Epithelial cell of prostate (primary cell): ENCODE results near the gene BCAT1.
"Not testable (repeated sequence)": the region's sequence is repeated elsewhere in the genome, so short reads cannot be mapped to it uniquely, and the experiment has no call there.

Source experiments
- DNase-seq: peaks from one replicate; pipeline ENCODE4 v3.0.0-alpha.2; 2011; ENCODE audit warnings: low read depth, low spot score
- H3K27ac ChIP-seq: fragments of 450-650 bp; 2 replicates; pipeline ENCODE4 v1.5.1; 2017; ENCODE audit warnings: mild to moderate bottlenecking

BCAT1 gene

DNA sequence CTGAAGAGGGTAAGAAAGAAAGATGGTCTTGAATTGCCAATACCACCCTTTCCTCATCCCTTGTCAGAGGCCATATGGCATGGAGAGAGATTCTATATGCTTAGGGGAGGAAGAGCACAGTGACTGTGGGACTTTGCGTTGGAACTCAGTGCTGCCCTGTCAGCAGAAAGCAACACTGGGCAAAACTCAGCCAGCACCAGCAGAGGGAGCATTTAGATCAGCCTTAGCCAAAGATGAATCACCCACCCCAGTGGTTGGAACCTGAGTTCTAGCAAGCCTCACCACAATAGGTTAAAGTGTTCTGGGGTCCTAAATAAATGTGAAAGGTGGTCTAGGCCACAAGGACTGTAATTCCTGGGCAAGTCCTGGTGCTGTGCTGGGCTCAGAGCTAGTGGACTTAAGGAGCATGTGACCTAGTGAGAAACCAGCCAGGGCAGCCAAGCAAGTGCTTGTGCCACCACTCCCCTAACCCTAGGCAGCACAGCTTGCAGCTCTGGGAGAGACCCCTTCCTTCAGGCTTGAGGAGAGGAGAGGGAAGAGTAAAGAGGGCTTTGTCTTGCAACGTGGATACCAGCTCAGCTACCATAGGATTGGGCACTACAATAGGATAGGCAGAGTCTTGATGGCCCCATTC, 11.4 kb upstream of the BCAT1 start:
- no peak for DNase-seq
- no peak overlapping the region for H3K27ac ChIP-seq

DNA sequence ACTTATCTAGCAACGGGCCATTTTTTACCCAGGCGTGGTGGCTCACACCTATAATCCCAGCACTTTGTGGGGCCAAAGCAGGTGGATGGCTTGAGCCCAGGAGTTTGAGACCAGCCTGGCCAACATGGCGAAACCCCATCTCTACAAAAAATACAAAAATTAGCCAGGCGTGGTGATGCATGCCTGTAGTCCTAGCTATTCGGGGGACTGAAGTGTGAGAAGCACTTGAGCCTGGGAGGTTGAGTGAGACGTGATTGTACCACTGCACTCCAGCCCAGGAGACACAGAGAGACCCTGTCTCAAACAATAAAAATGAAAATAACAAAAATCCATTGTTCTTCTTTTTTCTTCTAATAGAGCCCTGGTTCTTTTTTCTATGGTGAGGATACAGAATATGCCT, 7.5 kb upstream of the BCAT1 start:
- DNase-seq, H3K27ac ChIP-seq: not testable (repeated sequence)

DNA sequence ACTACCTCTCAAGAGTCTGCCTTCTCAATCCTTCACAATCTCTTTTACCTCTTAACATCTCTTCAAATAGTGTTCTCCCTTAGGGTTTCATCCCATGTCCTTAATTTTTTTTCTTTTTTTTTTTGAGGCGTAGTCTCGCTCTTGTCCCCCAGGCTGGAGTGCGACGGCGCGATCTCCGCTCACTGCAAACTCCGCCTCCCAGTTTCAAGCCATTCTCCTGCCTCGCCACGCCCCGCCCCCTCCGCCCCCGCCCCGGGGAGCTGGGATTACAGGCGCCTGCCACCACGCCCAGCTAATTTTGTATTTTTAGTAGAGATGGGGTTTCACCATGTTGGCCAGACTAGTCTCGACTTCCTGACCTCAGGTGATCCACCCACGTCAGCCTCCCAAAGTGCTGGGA, 7.0 kb upstream of the BCAT1 start:
- DNase-seq = no peak
- no peak overlapping the region for H3K27ac ChIP-seq

DNA sequence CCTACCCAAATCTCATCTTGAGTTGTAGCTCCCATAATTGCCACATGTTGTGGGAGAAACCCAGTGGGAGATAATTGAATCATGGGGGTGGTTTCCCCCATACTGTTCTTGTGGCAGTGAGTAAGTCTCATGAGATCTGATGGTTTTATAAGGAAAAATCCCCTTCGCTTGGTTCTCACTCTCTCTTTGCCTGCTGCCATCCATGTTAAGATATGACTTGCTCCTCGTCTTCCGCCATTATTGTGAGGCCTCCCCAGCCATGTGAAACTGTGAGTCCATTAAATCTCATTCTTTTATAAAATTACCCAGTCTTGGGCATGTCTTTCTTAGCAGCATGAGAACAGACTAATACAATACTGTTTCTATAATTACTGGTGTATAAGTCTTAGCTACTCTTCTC, 6.5 kb upstream of the BCAT1 start:
- no peak overlapping the region for H3K27ac ChIP-seq
- DNase-seq = no peak

DNA sequence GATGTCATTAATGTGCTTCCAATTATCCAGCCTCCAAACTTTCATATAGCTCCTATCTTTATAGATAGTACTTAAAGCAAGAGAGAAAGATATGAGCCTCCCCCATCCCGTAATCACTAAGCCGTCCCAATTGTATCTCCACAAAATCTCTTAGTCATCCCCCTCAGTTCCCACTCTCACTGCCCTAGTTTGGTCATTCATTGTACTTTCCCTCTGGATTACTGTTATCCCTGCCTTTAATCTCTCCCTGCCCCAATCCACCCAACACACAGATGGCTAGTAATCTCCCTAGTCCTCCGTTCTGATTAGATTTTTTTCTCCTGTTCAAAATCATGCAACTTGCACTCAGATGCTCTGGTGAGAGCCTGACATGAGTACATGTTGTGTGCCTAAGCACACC, 5.4 kb upstream of the BCAT1 start:
- no peak for DNase-seq

GRCh38 chr12:24952389-24952788, 3.5 kb upstream of the BCAT1 start:
- no peak overlapping the region for H3K27ac ChIP-seq
- no peak for DNase-seq

More for the DNA sequence above, 5.4 kb upstream of the BCAT1 start:
- H3K27ac ChIP-seq = no peak overlapping the region

DNA sequence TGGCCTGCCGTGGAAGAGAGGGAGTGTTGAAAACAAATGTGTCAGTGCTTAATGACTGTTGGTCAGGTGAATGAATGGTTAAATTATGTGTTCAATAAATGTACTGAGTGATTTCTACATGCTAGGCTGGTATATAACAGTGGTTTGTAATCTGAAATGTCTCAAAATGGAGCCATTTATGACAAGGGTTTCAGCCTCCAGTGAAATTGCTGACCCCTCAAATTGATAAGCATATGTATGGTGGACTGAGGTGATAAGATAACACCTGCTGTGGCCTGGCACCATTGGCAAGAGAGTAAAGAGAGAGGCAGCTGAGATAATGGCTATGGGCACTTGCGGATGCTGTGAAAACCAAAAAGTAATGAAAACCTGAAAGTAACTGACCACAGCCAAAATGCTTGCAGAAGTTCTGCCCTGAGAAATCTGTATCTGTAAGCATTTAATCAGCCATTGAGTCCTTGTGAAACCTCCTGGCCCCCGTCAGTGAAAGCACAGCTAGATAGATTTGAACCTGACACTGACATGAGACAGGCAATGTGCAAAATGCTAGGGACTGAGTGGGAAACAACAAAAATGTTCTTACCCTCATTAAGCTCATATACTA, 1.4 kb upstream of the BCAT1 start:
- no peak for DNase-seq
- no peak overlapping the region for H3K27ac ChIP-seq

DNA sequence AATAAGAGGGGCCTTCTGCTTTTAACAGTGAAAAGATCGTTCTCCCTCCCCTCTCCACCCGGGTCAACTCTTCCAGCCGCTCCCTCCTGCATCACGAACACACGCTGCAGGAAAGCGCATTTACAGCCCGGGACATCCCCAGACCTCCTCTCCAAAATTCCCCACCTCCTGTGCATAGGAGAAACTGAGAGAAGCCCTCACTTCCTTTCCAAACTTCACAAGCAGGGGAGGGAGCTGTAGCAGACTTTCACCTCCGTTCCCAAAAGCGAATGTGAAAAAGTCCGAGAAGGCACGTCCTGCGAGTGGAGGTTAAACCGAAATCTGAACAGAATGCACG, 513 bp downstream of the BCAT1 start:
- H3K27ac ChIP-seq = no peak overlapping the region
- no peak for DNase-seq

- H3K27ac ChIP-seq = no peak overlapping the region
- no peak for DNase-seq
Observed at GRCh38 chr12:24947541-24948419, 1.1 kb downstream of the BCAT1 start.

DNA sequence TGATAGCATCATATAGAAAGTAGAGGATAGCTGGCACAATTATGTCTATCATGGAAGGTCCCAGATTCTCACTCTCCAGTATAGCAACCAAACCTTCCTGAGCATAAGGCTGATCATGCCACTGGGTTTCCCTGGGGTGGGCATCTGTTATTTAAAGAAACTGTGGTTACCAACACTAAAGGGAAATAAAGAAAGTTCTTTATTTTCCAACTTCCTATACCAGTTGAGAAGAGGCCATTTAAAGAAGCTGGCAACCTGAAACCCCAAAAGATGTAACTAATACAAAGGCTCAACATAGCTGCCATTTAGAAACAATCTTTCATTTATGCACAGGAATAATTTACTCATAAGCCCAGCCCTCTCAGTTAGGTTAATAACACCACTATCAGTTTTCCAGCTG, 3.1 kb downstream of the BCAT1 start:
- no peak overlapping the region for H3K27ac ChIP-seq
- DNase-seq = no peak

DNA sequence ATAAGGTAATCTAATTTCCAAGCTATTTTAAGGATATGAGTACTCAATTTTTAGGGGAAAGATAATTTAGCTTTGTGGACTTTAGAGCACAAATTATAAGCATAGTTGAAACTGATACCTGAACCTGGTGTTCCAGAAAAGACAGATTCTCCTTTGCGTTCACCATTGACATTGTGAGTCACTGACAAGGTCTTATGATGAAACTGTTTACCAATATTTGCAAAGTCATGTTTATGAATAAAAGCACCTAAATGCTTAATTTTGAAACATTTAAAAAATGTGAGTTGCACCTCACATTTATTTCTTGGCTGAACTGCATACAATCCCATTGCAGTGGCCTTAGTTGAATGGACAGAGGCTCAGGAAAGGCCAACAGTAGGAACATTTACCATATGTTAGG, 3.9 kb downstream of the BCAT1 start:
- DNase-seq = no peak
- no peak overlapping the region for H3K27ac ChIP-seq

- no peak overlapping the region for H3K27ac ChIP-seq
- DNase-seq = no peak
Observed at GRCh38 chr12:24944601-24944975, 4.3 kb downstream of the BCAT1 start.

DNA sequence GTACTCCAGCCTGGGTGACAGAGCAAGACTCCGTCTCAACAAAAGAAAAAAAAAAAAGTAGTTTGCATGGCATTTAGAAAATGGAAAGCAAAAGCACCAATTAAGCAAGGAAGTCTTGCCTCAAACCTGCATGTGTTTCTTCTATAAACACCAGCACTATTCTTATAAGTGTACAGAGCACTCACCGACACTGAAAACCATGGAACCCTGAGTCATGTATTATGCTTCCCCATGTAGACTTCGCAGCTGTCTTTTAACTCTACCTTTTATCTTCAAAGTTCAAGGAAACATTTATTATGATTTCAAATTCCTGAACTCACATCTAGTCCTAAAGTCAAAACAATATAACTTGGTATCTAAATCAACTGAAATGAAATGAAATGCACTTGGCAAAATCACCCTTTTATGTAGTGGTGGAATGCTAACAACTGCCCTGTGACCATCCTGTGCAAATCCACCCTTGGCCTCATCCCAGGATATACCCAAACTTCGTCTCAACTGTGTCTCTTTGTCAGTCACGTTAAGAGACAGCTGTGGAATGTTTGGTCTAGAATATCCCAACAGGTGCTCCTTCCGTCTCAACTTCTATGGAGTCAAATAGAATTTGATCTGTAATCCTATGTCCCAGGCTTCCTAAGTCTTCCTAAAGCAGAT, 4.8 kb downstream of the BCAT1 start:
- H3K27ac ChIP-seq = no peak overlapping the region
- no peak for DNase-seq

DNA sequence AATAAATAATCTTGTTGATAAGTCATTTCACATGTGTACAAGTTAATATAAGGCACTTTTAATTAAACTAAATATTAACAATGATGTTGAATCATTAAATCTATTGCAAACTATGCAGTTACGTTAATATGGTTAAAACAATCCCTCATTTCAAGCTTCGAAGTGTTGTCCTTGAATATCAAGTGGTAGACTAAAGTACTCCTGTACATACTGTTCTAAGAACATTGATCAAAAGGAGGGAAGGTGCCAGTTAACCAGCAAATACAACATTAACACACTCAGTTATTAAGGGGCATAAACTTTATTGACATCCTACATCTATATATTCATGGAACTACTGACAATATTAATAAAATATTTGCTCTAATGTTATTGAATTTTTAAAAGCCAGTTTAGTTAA, 8.7 kb downstream of the BCAT1 start:
- H3K27ac ChIP-seq = no peak overlapping the region
- DNase-seq = no peak

DNA sequence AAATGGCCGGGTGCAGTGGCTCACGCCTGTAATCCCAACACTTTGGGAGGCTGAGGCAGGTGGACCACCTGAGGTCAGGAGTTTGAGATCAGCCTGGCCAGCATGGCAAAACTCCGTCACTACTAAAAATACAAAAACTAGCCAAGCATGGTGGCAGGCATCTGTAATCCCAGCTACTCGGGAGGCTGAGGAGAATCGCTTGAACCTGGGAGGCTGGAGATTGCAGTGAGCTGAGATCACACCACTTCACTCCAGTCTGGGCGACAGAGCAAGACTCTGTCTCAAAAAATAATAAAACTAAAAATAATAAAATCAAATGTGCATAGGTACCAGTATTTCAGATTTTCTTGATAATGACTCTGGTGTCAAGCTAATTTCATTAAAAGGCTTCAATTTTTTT, 9.3 kb downstream of the BCAT1 start:
- not testable (repeated sequence) for H3K27ac ChIP-seq, DNase-seq

GRCh38 chr12:24938341-24938740, 10.6 kb downstream of the BCAT1 start:
- H3K27ac ChIP-seq = no peak overlapping the region
- DNase-seq = no peak

- H3K27ac ChIP-seq = no peak overlapping the region
- DNase-seq = no peak
Observed at GRCh38 chr12:24937553-24938244, 11.2 kb downstream of the BCAT1 start.

- no peak overlapping the region for H3K27ac ChIP-seq
- DNase-seq = no peak
Observed at GRCh38 chr12:24933694-24934407, 15.1 kb downstream of the BCAT1 start.

- peak overlapping the region; percentile 22 for H3K27ac ChIP-seq
- DNase-seq = no peak
Observed at GRCh38 chr12:24931666-24932405, 17.1 kb downstream of the BCAT1 start.
